ENCODE results near the gene TMOD1. TPM values are rescaled to one million over a fixed set of nuclear protein-coding genes. Genes with fewer than 3 reads are reported as not detected.

TMOD1 gene
- total and polyA plus RNA-seq, 10 of the 15 experiments (the other 5 are each of a cell fraction or from before 2014, with no cell fraction given) = 4.0 to 44.1 (median 15.4) TPM

DNA sequence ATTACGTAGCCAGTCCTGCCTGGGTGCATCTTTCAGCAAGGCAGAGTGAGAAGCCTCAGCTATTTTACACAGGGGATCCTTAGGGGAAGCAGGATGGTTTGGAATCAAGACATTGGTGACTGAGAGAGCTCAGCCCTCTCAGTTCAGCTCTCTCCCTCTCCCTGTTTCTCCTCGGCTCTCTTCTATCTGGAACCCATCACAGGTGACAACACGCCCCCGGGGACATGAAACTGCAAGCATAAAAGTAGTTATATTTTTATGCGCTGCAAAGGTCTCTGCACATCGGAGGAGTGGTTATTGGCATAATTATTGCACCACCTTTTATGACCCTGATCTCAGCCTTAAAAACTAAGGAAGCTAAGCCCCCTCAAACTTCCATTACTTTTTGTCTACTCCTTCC lies 14.2 kb downstream of the TMOD1 start:
- TF ChIP-seq, protein P1, sequence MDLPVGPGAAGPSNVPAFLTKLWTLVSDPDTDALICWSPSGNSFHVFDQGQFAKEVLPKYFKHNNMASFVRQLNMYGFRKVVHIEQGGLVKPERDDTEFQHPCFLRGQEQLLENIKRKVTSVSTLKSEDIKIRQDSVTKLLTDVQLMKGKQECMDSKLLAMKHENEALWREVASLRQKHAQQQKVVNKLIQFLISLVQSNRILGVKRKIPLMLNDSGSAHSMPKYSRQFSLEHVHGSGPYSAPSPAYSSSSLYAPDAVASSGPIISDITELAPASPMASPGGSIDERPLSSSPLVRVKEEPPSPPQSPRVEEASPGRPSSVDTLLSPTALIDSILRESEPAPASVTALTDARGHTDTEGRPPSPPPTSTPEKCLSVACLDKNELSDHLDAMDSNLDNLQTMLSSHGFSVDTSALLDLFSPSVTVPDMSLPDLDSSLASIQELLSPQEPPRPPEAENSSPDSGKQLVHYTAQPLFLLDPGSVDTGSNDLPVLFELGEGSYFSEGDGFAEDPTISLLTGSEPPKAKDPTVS (IDR thresholded peaks at IDR 0.05; ENCODE audit: low read depth, low read length) = no peak
- TF ChIP-seq E2F8 (IDR thresholded peaks at IDR 0.05; ENCODE audit: low read depth, partially characterized antibody) (no peak), SIN3A (IDR thresholded peaks at IDR 0.05; ENCODE audit: low read depth, low read length) (no peak), CHD1 (IDR thresholded peaks at IDR 0.05; ENCODE audit: low read depth, low read length) (no peak), RELA (IDR thresholded peaks at IDR 0.05; ENCODE audit: borderline replicate concordance, partially characterized antibody) (no peak), EGR1 (IDR thresholded peaks at IDR 0.05; ENCODE audit: borderline replicate concordance in 1 of 2, low read depth in 2 of 2, low read length in 2 of 2) (no peak)
- no peaks in the 10 kb centered on the region for H3K27me3 ChIP-seq (replicated peaks in 1 of 2; ENCODE audit: control insufficient read depth in 2 of 2, insufficient read depth in 2 of 2, low read length in 1 of 2)
- POLR2A ChIA-PET = interaction anchor here (0.6 to 1.3 kb wide), 4 partner anchors 12 to 83 kb away, joined by 3 to 7 read pairs (median 4); no protein-coding TSS in a partner anchor
- no peak overlapping the region for H3K27ac ChIP-seq (ENCODE audit: control insufficient read depth, insufficient read depth)
- FAIRE-seq = no peak
- ATAC-seq = no peak
- no TSS peak for BruUV-seq (replicated peaks)
- H2AFZ ChIP-seq (ENCODE audit: control insufficient read depth, low read depth, low read length) = no peak overlapping the region
- RAD21 ChIA-PET (ENCODE audit: unreplicated experiment) = interaction anchor here (0.7 kb wide), 1 partner anchor 46 kb away, joined by 5 read pairs; no protein-coding TSS in a partner anchor
- peaks cover 25% of the 10 kb centered on the region for H3K79me2 ChIP-seq (ENCODE audit: control insufficient read depth, insufficient read depth, low read length)
- DNase-seq (ENCODE audit: low read depth, low spot score) = no peak
- SMC1A ChIA-PET (ENCODE audit: uncharacterized antibody, unreplicated experiment) = interaction anchor here (0.6 to 2.6 kb wide), 4 partner anchors 9 to 83 kb away, joined by 3 to 7 read pairs (median 4); partner anchors contain the start of gene TMOD1
- peaks cover 29% of the 10 kb centered on the region for H3K4me1 ChIP-seq (ENCODE audit: control insufficient read depth, insufficient read depth, low read length)
- intact Hi-C loops (cut with micrococcal nuclease; ENCODE audit: unreplicated experiment) = no loop called here
- in situ Hi-C loops (cut with MboI) = no loop called here
- peaks cover 3% of the 10 kb centered on the region; the same call in 2 of the 3 replicates for H3K9me3 ChIP-seq (replicated peaks; ENCODE audit: control insufficient read depth, insufficient read depth, low read length)
- H3K9ac ChIP-seq (ENCODE audit: control insufficient read depth, insufficient read depth, low read length) = no peak overlapping the region
- CTCF ChIA-PET = interaction anchor here (0.7 to 3.3 kb wide), 4 partner anchors 10 to 46 kb away, joined by 3 to 19 read pairs (median 6); partner anchors contain the start of gene TMOD1
- H3K4me3 ChIP-seq = no peak overlapping the region
- H3K36me3 ChIP-seq (ENCODE audit: control insufficient read depth in 2 of 2, insufficient read depth in 2 of 2, low read length in 1 of 2) = peaks cover 0 to 2% of the 10 kb centered on the region in 2 experiments; a peak in 1 of 4 replicates
- no peak overlapping the region for H3K4me2 ChIP-seq (ENCODE audit: control insufficient read depth, insufficient read depth)
- 54% methylated on average over 6 of the region's 6 CpGs for WGBS (ENCODE audit: insufficient coverage, insufficient replicate concordance, low lambda C conversion rate, missing lambda C conversion rate)
- H4K20me1 ChIP-seq (ENCODE audit: control insufficient read depth, insufficient read depth) = no peaks in the 10 kb centered on the region
